H1 (cell line): ENCODE results near the gene NT5DC3. TPM values are rescaled to one million over a fixed set of nuclear protein-coding genes. Genes with fewer than 3 reads are reported as not detected.

ENCODE experiments used
- CTCF ChIA-PET: fragments of 300-600 bp; sonication (Branson Sonifier 250); formaldehyde crosslinking; loops from one replicate; lab custom pipeline; 2021; ENCODE audit not compliant: partially characterized antibody; lab: Charles Lee
- POLR2A ChIA-PET: fragments of 300-600 bp; sonication (Branson Sonifier 250); formaldehyde crosslinking; loops from one replicate; lab custom pipeline; 2021; ENCODE audit warnings: inconsistent platforms; ENCODE audit not compliant: partially characterized antibody; lab: Charles Lee
- DNase-seq, 2 experiments: peaks; one replicate each; pipeline versions ENCODE4 v3.0.0 to v3.0.0-alpha.2; 2010 to 2022; ENCODE audit warnings: low spot score in 2 of 2, low read depth in 1 of 2, mixed read lengths in 1 of 2
- FAIRE-seq: peaks from 2 replicates; lab custom pipeline; 2011; peaks lifted over from hg19 to GRCh38; lab: Jason Lieb, UNC
- H2AFZ ChIP-seq: 2 replicates; pipeline ENCODE4 v1.8.1; 2012; ENCODE audit warnings: low read length, inconsistent platforms
- H2AK5ac ChIP-seq: 2 replicates; pipeline ENCODE4 v1.6.1; 2013; ENCODE audit warnings: low read depth, low read length
- H2BK120ac ChIP-seq: replicated peaks from 2 replicates; pipeline ENCODE3; 2013; ENCODE audit warnings: low read depth, low read length, inconsistent platforms
- H2BK12ac ChIP-seq: 2 replicates; pipeline ENCODE4 v1.6.1; 2013; ENCODE audit warnings: low read depth, low read length
- H2BK15ac ChIP-seq: 2 replicates; pipeline ENCODE4 v1.6.1; 2013; ENCODE audit warnings: low read length
- H2BK20ac ChIP-seq: 2 replicates; pipeline ENCODE4 v1.6.1; 2013; ENCODE audit warnings: low read length
- H2BK5ac ChIP-seq: 2 replicates; pipeline ENCODE4 v1.6.1; 2013; ENCODE audit warnings: low read depth, low read length
- H3K14ac ChIP-seq: 2 replicates; pipeline ENCODE4 v1.6.1; 2013; ENCODE audit warnings: inconsistent platforms; ENCODE audit not compliant: insufficient read length
- H3K18ac ChIP-seq: 2 replicates; pipeline ENCODE4 v1.6.1; 2013; ENCODE audit warnings: low read length; ENCODE audit errors: extremely low read depth
- H3K23ac ChIP-seq: 2 replicates; pipeline ENCODE4 v1.6.1; 2013; ENCODE audit warnings: inconsistent platforms; ENCODE audit not compliant: insufficient read length
- H3K23me2 ChIP-seq: 2 replicates; pipeline ENCODE4 v1.6.1; 2013; ENCODE audit warnings: low read depth, low read length
- H3K27ac ChIP-seq: 2 replicates; pipeline ENCODE4 v1.6.1; 2011; ENCODE audit warnings: low read depth, low read length, inconsistent platforms
- H3K27me3 ChIP-seq, 4 experiments: replicated peaks in 1 of 4; 1 replicate in 1 of 4; 2 replicates in 3 of 4; pipeline versions ENCODE4 v1.6.1 to v1.8.1; 2011 to 2013; ENCODE audit warnings: low read length in 3 of 4, mild to moderate bottlenecking in 3 of 4, inconsistent platforms in 2 of 4, mixed read lengths in 2 of 4, moderate library complexity in 1 of 4; ENCODE audit not compliant: control insufficient read depth in 3 of 4, insufficient read depth in 3 of 4; ENCODE audit errors: extremely low read depth in 1 of 4
- H3K36me3 ChIP-seq, 4 experiments: 2 replicates each; pipeline versions ENCODE4 v1.6.1 to v1.8.1; 2011 to 2013; ENCODE audit warnings: mild to moderate bottlenecking in 4 of 4, low read length in 3 of 4, moderate library complexity in 2 of 4, control low read depth in 1 of 4, inconsistent platforms in 1 of 4; ENCODE audit not compliant: insufficient read depth in 4 of 4, control insufficient read depth in 2 of 4
- H3K4ac ChIP-seq: replicated peaks from 2 replicates; pipeline ENCODE3; 2013; ENCODE audit warnings: low read length, low read depth, mixed read lengths, inconsistent platforms; ENCODE audit not compliant: insufficient read length
- H3K4me1 ChIP-seq, 4 experiments: replicated peaks in 1 of 4; 1 replicate in 1 of 4; 2 replicates in 3 of 4; pipeline versions ENCODE4 v1.6.1 to v1.8.1; 2011 to 2013; ENCODE audit warnings: low read length in 3 of 4, inconsistent platforms in 2 of 4, mixed read lengths in 1 of 4; ENCODE audit not compliant: insufficient read depth in 4 of 4, control insufficient read depth in 3 of 4
- H3K4me2 ChIP-seq, 2 experiments: 2 replicates each; pipeline versions ENCODE4 v1.6.1 to v1.8.1; 2011 to 2013; ENCODE audit warnings: low read depth in 2 of 2, low read length in 2 of 2, control low read depth in 1 of 2, inconsistent platforms in 1 of 2, mild to moderate bottlenecking in 1 of 2; ENCODE audit not compliant: insufficient read depth in 1 of 2
- H3K4me3 ChIP-seq, 4 experiments: fragments of 200-600, 300-600 bp in 1 of 4; sonication (generic), shearing (Covaris generic), sonication (Bioruptor Twin) in 1 of 4; 2 replicates each; pipeline versions ENCODE4 v1.5.1 to v1.8.1; 2011 to 2016; ENCODE audit warnings: low read length in 4 of 4, low read depth in 3 of 4, control low read depth in 2 of 4, inconsistent platforms in 2 of 4, mild to moderate bottlenecking in 2 of 4, mixed read lengths in 1 of 4, moderate library complexity in 1 of 4; ENCODE audit not compliant: insufficient read depth in 2 of 4; ENCODE audit errors: extremely low read depth in 1 of 4
- H3K56ac ChIP-seq: replicated peaks from 2 replicates; pipeline ENCODE3; 2013; ENCODE audit warnings: low read depth, mild to moderate bottlenecking, mixed read lengths, low read length, inconsistent platforms; ENCODE audit not compliant: insufficient read length
- H3K79me1 ChIP-seq: 2 replicates; pipeline ENCODE4 v1.6.1; 2013; ENCODE audit warnings: low read depth, low read length, control low read depth
- H3K79me2 ChIP-seq, 2 experiments: 2 replicates each; pipeline versions ENCODE4 v1.6.1 to v1.8.1; 2012 to 2013; ENCODE audit warnings: low read length in 2 of 2, mild to moderate bottlenecking in 2 of 2, inconsistent platforms in 1 of 2; ENCODE audit not compliant: insufficient read depth in 2 of 2, control insufficient read depth in 1 of 2
- H3K9ac ChIP-seq, 4 experiments: replicated peaks in 1 of 4; 1 replicate in 1 of 4; 2 replicates in 3 of 4; pipeline versions ENCODE4 v1.6.1 to v1.8.1; 2011 to 2013; ENCODE audit warnings: low read depth in 3 of 4, low read length in 3 of 4, control low read depth in 2 of 4, mild to moderate bottlenecking in 2 of 4, moderate library complexity in 2 of 4, inconsistent platforms in 1 of 4; ENCODE audit errors: extremely low read depth in 1 of 4
- H3K9me3 ChIP-seq, 2 experiments: 2 replicates each; pipeline versions ENCODE4 v1.6.1 to v1.8.1; 2012 to 2013; ENCODE audit warnings: mild to moderate bottlenecking in 2 of 2, moderate library complexity in 2 of 2, control low read depth in 1 of 2, inconsistent platforms in 1 of 2, low read depth in 1 of 2, low read length in 1 of 2, mixed read lengths in 1 of 2; ENCODE audit not compliant: insufficient read depth in 2 of 2
- H4K20me1 ChIP-seq, 2 experiments: replicated peaks in 1 of 2; 2 replicates each; pipeline versions ENCODE3 to v1.8.1; 2011 to 2013; ENCODE audit warnings: inconsistent platforms in 2 of 2, low read length in 2 of 2, mild to moderate bottlenecking in 1 of 2; ENCODE audit not compliant: insufficient read depth in 2 of 2, control insufficient read depth in 1 of 2
- H4K5ac ChIP-seq: 2 replicates; pipeline ENCODE4 v1.6.1; 2013; ENCODE audit warnings: low read length, low read depth, mixed read lengths, inconsistent platforms; ENCODE audit not compliant: insufficient read length
- H4K8ac ChIP-seq: 2 replicates; pipeline ENCODE4 v1.8.0; 2013; ENCODE audit warnings: mild to moderate bottlenecking, moderate library complexity, low read length, inconsistent platforms; ENCODE audit not compliant: insufficient read depth; ENCODE audit errors: extremely low read depth
- H4K91ac ChIP-seq: replicated peaks from 2 replicates; pipeline ENCODE3; 2013; ENCODE audit warnings: low read length, mixed read lengths, inconsistent platforms; ENCODE audit not compliant: insufficient read length
- ASH2L ChIP-seq: fragments of 200-600, 300-600 bp; sonication (generic); IDR thresholded peaks from one replicate; pipeline ENCODE4 v1.7.1; 2017; ENCODE audit warnings: low read length
- ATF2 ChIP-seq: IDR thresholded peaks from 2 replicates; pipeline ENCODE4 v1.6.1; 2012; ENCODE audit warnings: low read length, inconsistent platforms
- CTCF ChIP-seq, 3 experiments: IDR thresholded peaks; 1 replicate in 2 of 3; 2 replicates in 1 of 3; pipeline versions ENCODE4 v1.5.1 to v1.6.1; 2011; ENCODE audit warnings: low read length in 3 of 3, mild to moderate bottlenecking in 3 of 3, inconsistent platforms in 2 of 3, low read depth in 1 of 3, moderate library complexity in 1 of 3; ENCODE audit not compliant: insufficient read depth in 1 of 3; ENCODE audit errors: control extremely low read depth in 1 of 3
- MAFK ChIP-seq: IDR thresholded peaks from 2 replicates; pipeline ENCODE4 v1.6.1; 2012; ENCODE audit warnings: low read depth, mild to moderate bottlenecking, improper control_type of control experiment, low read length
- NANOG ChIP-seq: IDR thresholded peaks from 2 replicates; pipeline ENCODE4 v1.6.1; 2011; ENCODE audit warnings: low read length, low read depth, mild to moderate bottlenecking, inconsistent platforms; ENCODE audit not compliant: insufficient read depth, poor library complexity, severe bottlenecking
- SP2 ChIP-seq: IDR thresholded peaks from 2 replicates; pipeline ENCODE4 v1.6.1; 2012; ENCODE audit warnings: mild to moderate bottlenecking, low read length, inconsistent platforms
- TAF7 ChIP-seq: optimal IDR thresholded peaks from 2 replicates; pipeline ENCODE3; 2011; ENCODE audit warnings: low read depth, mild to moderate bottlenecking, inconsistent platforms, low read length, moderate library complexity, borderline replicate concordance
- WGBS, 2 experiments: shearing (Covaris generic) in 1 of 2; methylation state at CpG; one replicate each; pipeline versions ENCODE4 v1.1.6 to v1.1.7; 2013 to 2015; ENCODE audit warnings: low lambda C conversion rate in 2 of 2, mixed read lengths in 2 of 2, inconsistent platforms in 1 of 2, low coverage in 1 of 2, missing lambda C conversion rate in 1 of 2; ENCODE audit not compliant: insufficient replicate concordance in 2 of 2, insufficient coverage in 1 of 2, insufficient read length in 1 of 2; ENCODE audit errors: extremely low coverage in 1 of 2, missing lambda C conversion rate in 1 of 2; 5-methylcytosine and 5-hydroxymethylcytosine counted together
- polyA plus RNA-seq, 7 experiments: library from polyadenylated mRNA; depleted of rRNA in 3 of 7; stranded (reverse) in 5 of 7; unstranded in 2 of 7; fragments of >200 nt in 5 of 7; fragments of 200-250 nt in 2 of 7; gene quantifications; 1 replicate in 5 of 7; 2 replicates in 1 of 7; 4 replicates in 1 of 7; pipeline versions ENCODE4 v1.2.1 to v1.2.3, GENCODE V29; 2011 to 2013; ENCODE audit warnings: missing spikeins in 2 of 7, mixed read lengths in 2 of 7
- total RNA-seq: library from RNA; stranded (reverse); fragmentation: NEBNext Ultra II Directional; extraction: Animal tissue kit (Norgen Biotek cat#: 25700); gene quantifications from 2 replicates; pipeline ENCODE4 v1.2.1, GENCODE V29; 2021

NT5DC3 gene
- total and polyA plus RNA-seq, 2 of the 8 experiments (the other 6 are each of a cell fraction or from before 2014, with no cell fraction given) = 5.4 to 14.8 TPM

- ChIA-PET CTCF (interaction anchor here (1.0 to 2.1 kb wide), 6 partner anchors 10 to 90 kb away, joined by 3 to 5 read pairs (median 4); partner anchors contain the start of gene HSP90B1), POLR2A (interaction anchor here (2.6 kb wide), 1 partner anchor 47 kb away, joined by 10 read pairs; the partner anchor contains the start of gene HSP90B1)
- Histone ChIP-seq H4K91ac (no peak overlapping the region), H2AFZ (no peak overlapping the region), H3K27ac (no peak overlapping the region), H3K4me2 (no peak overlapping the region), H2BK20ac (no peak overlapping the region), H3K14ac (no peak overlapping the region), H3K4me3 (no peak overlapping the region), H4K20me1 (no peaks in the 10 kb centered on the region), H3K79me1 (no peaks in the 10 kb centered on the region), H3K9me3 (no peaks in the 10 kb centered on the region), H4K8ac (no peak overlapping the region), H3K18ac (no peak overlapping the region), H4K5ac (no peak overlapping the region), H2BK12ac (no peak overlapping the region), H3K36me3 (no peaks in the 10 kb centered on the region), H3K9ac (no peak overlapping the region), H2BK5ac (no peak overlapping the region), H3K56ac (no peak overlapping the region), H3K4me1 (no peaks in the 10 kb centered on the region), H2AK5ac (no peak overlapping the region), H2BK120ac (no peak overlapping the region), H3K4ac (no peak overlapping the region), H3K23ac (no peak overlapping the region), H3K79me2 (no peaks in the 10 kb centered on the region), H3K23me2 (no peaks in the 10 kb centered on the region), H3K27me3 (no peaks in the 10 kb centered on the region), H2BK15ac (no peak overlapping the region)
- 62% methylated on average over 2 of the region's 2 CpGs; no CpG with 5 or more reads in 1 of the 2 experiments for WGBS, 2 experiments
- FAIRE-seq (no peak), DNase-seq (no peak)
- TF ChIP-seq NANOG = no peak
- TF ChIP-seq TAF7 = no peak
- no peak for TF ChIP-seq SP2
- TF ChIP-seq ATF2 = no peak
- TF ChIP-seq MAFK = no peak
- no peak for TF ChIP-seq ASH2L
- TF ChIP-seq CTCF (IDR thresholded peaks at IDR 0.05; ENCODE audit: control extremely low read depth in 1 of 3, insufficient read depth in 1 of 3, low read depth in 1 of 3, low read length in 3 of 3) = no peak
These were observed 42.0 kb upstream of the NT5DC3 start for GRCh38 chr12:103882861-103883596.
